GM23248 (cell line): ENCODE data around the gene SMARCD3. TPM values are rescaled to one million over a fixed set of nuclear protein-coding genes. Genes with fewer than 3 reads are reported as not detected.

Experiments used
- DNase-seq: peaks from one replicate; pipeline ENCODE4 v3.0.0-alpha.2; 2015
- H2AFZ ChIP-seq: fragments of 200-600 bp; sonication (generic); 2 replicates; pipeline ENCODE4 v1.6.1; 2016; ENCODE audit warnings: antibody characterized with exemption
- H3F3A ChIP-seq: fragments of 200-600 bp; sonication (generic); 2 replicates; pipeline ENCODE4 v1.6.1; 2016; ENCODE audit warnings: mild to moderate bottlenecking, antibody characterized with exemption, mixed run types; ENCODE audit not compliant: insufficient read depth
- H3K27ac ChIP-seq: fragments of 200-600 bp; sonication (generic); 2 replicates; pipeline ENCODE4 v1.5.1; 2016; ENCODE audit warnings: mild to moderate bottlenecking
- H3K27me3 ChIP-seq: fragments of 200-600 bp; sonication (generic); replicated peaks from 2 replicates; pipeline ENCODE4 v1.6.1; 2016; ENCODE audit warnings: mild to moderate bottlenecking; ENCODE audit not compliant: insufficient read depth
- H3K36me3 ChIP-seq: fragments of 200-600 bp; sonication (generic); 2 replicates; pipeline ENCODE4 v1.6.1; 2016; ENCODE audit warnings: low read depth, mild to moderate bottlenecking
- H3K4me1 ChIP-seq: fragments of 200-600 bp; sonication (generic); 2 replicates; pipeline ENCODE4 v1.6.1; 2016; ENCODE audit warnings: mild to moderate bottlenecking; ENCODE audit not compliant: insufficient read depth
- H3K4me2 ChIP-seq: fragments of 200-600 bp; sonication (generic); one replicate; pipeline ENCODE4 v1.6.1; 2016; ENCODE audit warnings: mild to moderate bottlenecking; ENCODE audit not compliant: unreplicated experiment
- H3K4me3 ChIP-seq: fragments of 200-600 bp; sonication (generic); 2 replicates; pipeline ENCODE4 v1.5.1; 2016; ENCODE audit warnings: mild to moderate bottlenecking
- H3K79me2 ChIP-seq: fragments of 200-600 bp; sonication (generic); 2 replicates; pipeline ENCODE4 v1.6.1; 2016; ENCODE audit warnings: mild to moderate bottlenecking; ENCODE audit not compliant: insufficient read depth
- H3K9ac ChIP-seq: fragments of 200-600 bp; sonication (generic); 2 replicates; pipeline ENCODE4 v1.6.1; 2016; ENCODE audit warnings: mild to moderate bottlenecking
- H3K9me2 ChIP-seq: fragments of 200-600 bp; sonication (generic); 2 replicates; pipeline ENCODE4 v1.6.1; 2016; ENCODE audit warnings: mixed run types, mild to moderate bottlenecking, moderate library complexity; ENCODE audit not compliant: insufficient read depth
- H3K9me3 ChIP-seq: fragments of 200-600 bp; sonication (generic); one replicate; pipeline ENCODE4 v1.6.1; 2017; ENCODE audit warnings: low read depth
- H4K20me1 ChIP-seq: fragments of 200-600 bp; sonication (generic); 2 replicates; pipeline ENCODE4 v1.6.0; 2016; ENCODE audit not compliant: insufficient read depth
- EZH2 ChIP-seq: fragments of 200-600 bp; sonication (generic); IDR thresholded peaks from 2 replicates; pipeline ENCODE4 v1.6.1; 2018; ENCODE audit warnings: antibody characterized with exemption, mild to moderate bottlenecking; ENCODE audit not compliant: insufficient read depth, poor library complexity, severe bottlenecking
- EZH2phosphoT487 ChIP-seq: fragments of 200-600 bp; sonication (generic); IDR thresholded peaks from 2 replicates; pipeline ENCODE4 v1.6.1; 2018; ENCODE audit warnings: antibody characterized with exemption, moderate library complexity, mild to moderate bottlenecking, low read depth; ENCODE audit not compliant: insufficient read depth
- WGBS, 2 experiments: methylation state at CpG; one replicate each; pipeline ENCODE4 v1.1.6; 2015 to 2017; ENCODE audit warnings: low lambda C conversion rate in 2 of 2, low coverage in 1 of 2; ENCODE audit errors: missing lambda C conversion rate in 2 of 2; 5-methylcytosine and 5-hydroxymethylcytosine counted together
- in situ Hi-C: fragments of 300-500 bp; cut with MboI; formaldehyde crosslinking; loops from 2 replicates; pipeline ENCODE4 v1.15.0; 2020
- polyA plus RNA-seq: library from polyadenylated mRNA; unstranded; fragments of >200 nt; fragmentation: Nextera tagmentation; extraction: Ambion mirVana; gene quantifications from 2 replicates; pipeline ENCODE4 v1.2.1, GENCODE V29; 2016
- total RNA-seq: library from RNA; depleted of rRNA; stranded (reverse); fragments of >200 nt; shearing (Covaris generic); gene quantifications from 2 replicates; pipeline ENCODE4 v1.2.3, GENCODE V29; 2014

The SMARCD3 gene
- total and polyA plus RNA-seq, 2 experiments from 2014 or later: 22.4 to 32.2 TPM

- no peaks in the 10 kb centered on the region for H3K27me3 ChIP-seq
- no peak overlapping the region for H2AFZ ChIP-seq
- in situ Hi-C loops: no loop called here
- peaks cover 16% of the 10 kb centered on the region; the same call in 1 of the 2 replicates for H4K20me1 ChIP-seq
- no peak overlapping the region for H3K9ac ChIP-seq
- H3K27ac ChIP-seq: no peak overlapping the region
- H3K4me1 ChIP-seq: 0 out of 2 replicates have a peak, but pooled peaks cover 5% of the 10 kb centered on the region
- no peak for TF ChIP-seq EZH2
- no peak for TF ChIP-seq EZH2phosphoT487
- H3K4me3 ChIP-seq: no peak overlapping the region
- peaks cover 15% of the 10 kb centered on the region; the same call in 1 of the 2 replicates for H3F3A ChIP-seq
- H3K9me2 ChIP-seq: no peaks in the 10 kb centered on the region
- WGBS, 2 experiments: 86% methylated on average over 23 to 25 of the region's 25 CpGs
- no peak overlapping the region for H3K4me2 ChIP-seq
- no peaks in the 10 kb centered on the region for H3K9me3 ChIP-seq
- no peak for DNase-seq
- H3K36me3 ChIP-seq: peaks cover 32% of the 10 kb centered on the region; the same call in 1 of the 2 replicates
- peaks cover 63% of the 10 kb centered on the region for H3K79me2 ChIP-seq
These were observed 9.3 kb downstream of the SMARCD3 start for GRCh38 chr7:151238924-151239836.

GRCh38 chr7:151238190-151238810 is 10.2 kb downstream of the SMARCD3 start:
- no peak overlapping the region for H3K4me2 ChIP-seq
- no peaks in the 10 kb centered on the region for H3K27me3 ChIP-seq
- H3K79me2 ChIP-seq: peaks cover 72% of the 10 kb centered on the region
- H2AFZ ChIP-seq: no peak overlapping the region
- H3K9me3 ChIP-seq: no peaks in the 10 kb centered on the region
- H3K27ac ChIP-seq: no peak overlapping the region
- no peak for DNase-seq
- in situ Hi-C loops: no loop called here
- no peak for TF ChIP-seq EZH2
- no peak overlapping the region for H3K4me3 ChIP-seq
- peaks cover 32% of the 10 kb centered on the region; the same call in 1 of the 2 replicates for H3K36me3 ChIP-seq
- peaks cover 20% of the 10 kb centered on the region; the same call in 1 of the 2 replicates for H4K20me1 ChIP-seq
- H3F3A ChIP-seq: peaks cover 15% of the 10 kb centered on the region; the same call in 1 of the 2 replicates
- 71 to 87% methylated on average over 13 to 16 of the region's 17 CpGs for WGBS, 2 experiments
- H3K4me1 ChIP-seq: 0 out of 2 replicates have a peak, but pooled peaks cover 11% of the 10 kb centered on the region
- no peaks in the 10 kb centered on the region for H3K9me2 ChIP-seq
- no peak overlapping the region for H3K9ac ChIP-seq

DNA sequence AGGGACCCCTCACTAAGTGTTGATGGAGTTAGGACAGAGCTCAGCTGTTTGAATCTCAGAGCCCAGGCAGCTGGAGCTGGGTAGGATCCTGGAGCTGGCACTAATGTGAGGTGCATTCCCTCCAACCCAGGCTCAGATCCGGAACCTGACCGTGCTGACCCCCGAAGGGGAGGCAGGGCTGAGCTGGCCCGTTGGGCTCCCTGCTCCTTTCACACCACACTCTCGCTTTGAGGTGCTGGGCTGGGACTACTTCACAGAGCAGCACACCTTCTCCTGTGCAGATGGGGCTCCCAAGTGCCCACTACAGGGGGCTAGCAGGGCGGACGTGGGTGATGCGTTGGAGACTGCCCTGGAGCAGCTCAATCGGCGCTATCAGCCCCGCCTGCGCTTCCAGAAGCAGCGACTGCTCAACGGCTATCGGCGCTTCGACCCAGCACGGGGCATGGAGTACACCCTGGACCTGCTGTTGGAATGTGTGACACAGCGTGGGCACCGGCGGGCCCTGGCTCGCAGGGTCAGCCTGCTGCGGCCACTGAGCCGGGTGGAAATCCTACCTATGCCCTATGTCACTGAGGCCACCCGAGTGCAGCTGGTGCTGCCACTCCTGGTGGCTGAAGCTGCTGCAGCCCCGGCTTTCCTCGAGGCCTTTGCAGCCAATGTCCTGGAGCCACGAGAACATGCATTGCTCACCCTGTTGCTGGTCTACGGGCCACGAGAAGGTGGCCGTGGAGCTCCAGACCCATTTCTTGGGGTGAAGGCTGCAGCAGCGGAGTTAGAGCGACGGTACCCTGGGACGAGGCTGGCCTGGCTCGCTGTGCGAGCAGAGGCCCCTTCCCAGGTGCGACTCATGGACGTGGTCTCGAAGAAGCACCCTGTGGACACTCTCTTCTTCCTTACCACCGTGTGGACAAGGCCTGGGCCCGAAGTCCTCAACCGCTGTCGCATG is 11.0 kb downstream of the SMARCD3 start:
- 88 to 89% methylated on average over 40 to 41 of the region's 44 CpGs for WGBS, 2 experiments
- TF ChIP-seq EZH2 (no peak), EZH2phosphoT487 (no peak)
- H4K20me1 ChIP-seq: peaks cover 21% of the 10 kb centered on the region; the same call in 1 of the 2 replicates
- peaks cover 79% of the 10 kb centered on the region for H3K79me2 ChIP-seq
- H3K9me2 ChIP-seq: no peaks in the 10 kb centered on the region
- 0 out of 2 replicates have a peak, but pooled peaks cover 7% of the 10 kb centered on the region for H3K4me1 ChIP-seq
- peaks cover 32% of the 10 kb centered on the region; the same call in 1 of the 2 replicates for H3K36me3 ChIP-seq
- H3K27me3 ChIP-seq: no peaks in the 10 kb centered on the region
- no peaks in the 10 kb centered on the region for H3K9me3 ChIP-seq
- H2AFZ ChIP-seq: no peak overlapping the region
- H3K4me2 ChIP-seq: no peak overlapping the region
- in situ Hi-C loops: no loop called here
- H3F3A ChIP-seq: peaks cover 11% of the 10 kb centered on the region; the same call in 1 of the 2 replicates
- DNase-seq: no peak
- no peak overlapping the region for H3K27ac ChIP-seq
- no peak overlapping the region for H3K9ac ChIP-seq
- no peak overlapping the region for H3K4me3 ChIP-seq

GRCh38 chr7:151236406-151236805 is 12.1 kb downstream of the SMARCD3 start:
- WGBS, 2 experiments: 85 to 90% methylated on average over 13 of the region's 13 CpGs
- no peak overlapping the region for H2AFZ ChIP-seq

More at GRCh38 chr7:151236406-151236805, 12.1 kb downstream of the SMARCD3 start:
- H3K4me3 ChIP-seq: no peak overlapping the region
- no peak for TF ChIP-seq EZH2
- TF ChIP-seq EZH2phosphoT487: no peak
- peaks cover 21% of the 10 kb centered on the region; the same call in 1 of the 2 replicates for H4K20me1 ChIP-seq
- no peak for DNase-seq
- no peaks in the 10 kb centered on the region for H3K9me3 ChIP-seq
- H3K27ac ChIP-seq: no peak overlapping the region
- H3K9me2 ChIP-seq: no peaks in the 10 kb centered on the region
- H3K36me3 ChIP-seq: peaks cover 32% of the 10 kb centered on the region; the same call in 1 of the 2 replicates
- H3F3A ChIP-seq: peaks cover 7% of the 10 kb centered on the region; the same call in 1 of the 2 replicates
- H3K79me2 ChIP-seq: peaks cover 90% of the 10 kb centered on the region
- no peak overlapping the region for H3K4me2 ChIP-seq
- H3K4me1 ChIP-seq: peaks cover 12% of the 10 kb centered on the region; the same call in 1 of the 2 replicates
- H3K27me3 ChIP-seq: no peaks in the 10 kb centered on the region
- in situ Hi-C loops: no loop called here
- H3K9ac ChIP-seq: no peak overlapping the region
